Glutamatergic neuron (in vitro differentiated cells): Measurements from ENCODE around the gene PHLPP2. TPM values are rescaled to one million over a fixed set of nuclear protein-coding genes. Genes with fewer than 3 reads are reported as not detected.

Experiments
- DNase-seq: peaks from one replicate; pipeline ENCODE4 v3.0.0; 2022
- H3K27ac Mint-ChIP-seq: one replicate; pipeline ENCODE4 v1.8.0; 2020; ENCODE audit warnings: mild to moderate bottlenecking, mixed read lengths, inconsistent platforms; ENCODE audit not compliant: unreplicated experiment
- H3K27me3 Mint-ChIP-seq: one replicate; pipeline ENCODE4 v1.8.0; 2020; ENCODE audit warnings: mild to moderate bottlenecking, moderate library complexity, mixed read lengths, inconsistent platforms; ENCODE audit not compliant: unreplicated experiment
- H3K36me3 Mint-ChIP-seq: one replicate; pipeline ENCODE4 v1.8.0; 2020; ENCODE audit warnings: mild to moderate bottlenecking, mixed read lengths, inconsistent platforms; ENCODE audit not compliant: unreplicated experiment
- H3K4me1 Mint-ChIP-seq: one replicate; pipeline ENCODE4 v1.8.0; 2020; ENCODE audit warnings: mild to moderate bottlenecking, low read depth, mixed read lengths, inconsistent platforms; ENCODE audit not compliant: unreplicated experiment
- H3K4me3 Mint-ChIP-seq: one replicate; pipeline ENCODE4 v1.8.0; 2020; ENCODE audit warnings: mild to moderate bottlenecking, mixed read lengths, inconsistent platforms; ENCODE audit not compliant: unreplicated experiment
- H3K9me3 Mint-ChIP-seq: one replicate; pipeline ENCODE4 v1.8.0; 2020; ENCODE audit warnings: mild to moderate bottlenecking, moderate library complexity, mixed read lengths, inconsistent platforms; ENCODE audit not compliant: unreplicated experiment
- total RNA-seq: library from RNA; stranded (reverse); fragmentation: NEBNext Ultra II Directional; extraction: Animal tissue kit (Norgen Biotek cat#: 25700); gene quantifications from one replicate; pipeline ENCODE4 v1.2.1, GENCODE V29; 2021; ENCODE audit not compliant: unreplicated experiment
- TF ChIP-seq, protein P1 (sequence below): fragments of 200-600 bp; sonication (generic); IDR thresholded peaks from one replicate; pipeline ENCODE4 v1.5.0; 2021; ENCODE audit not compliant: partially characterized antibody, unreplicated experiment

The PHLPP2 gene
- total RNA-seq, 1 donor from 2014 or later: 8.1 TPM

GRCh38 chr16:71707199-71707598 lies 17.3 kb downstream of the PHLPP2 start:
- H3K27me3 Mint-ChIP-seq: no peaks in the 10 kb centered on the region
- no peaks in the 10 kb centered on the region for H3K9me3 Mint-ChIP-seq
- no peaks in the 10 kb centered on the region for H3K36me3 Mint-ChIP-seq
- TF ChIP-seq, protein P1, sequence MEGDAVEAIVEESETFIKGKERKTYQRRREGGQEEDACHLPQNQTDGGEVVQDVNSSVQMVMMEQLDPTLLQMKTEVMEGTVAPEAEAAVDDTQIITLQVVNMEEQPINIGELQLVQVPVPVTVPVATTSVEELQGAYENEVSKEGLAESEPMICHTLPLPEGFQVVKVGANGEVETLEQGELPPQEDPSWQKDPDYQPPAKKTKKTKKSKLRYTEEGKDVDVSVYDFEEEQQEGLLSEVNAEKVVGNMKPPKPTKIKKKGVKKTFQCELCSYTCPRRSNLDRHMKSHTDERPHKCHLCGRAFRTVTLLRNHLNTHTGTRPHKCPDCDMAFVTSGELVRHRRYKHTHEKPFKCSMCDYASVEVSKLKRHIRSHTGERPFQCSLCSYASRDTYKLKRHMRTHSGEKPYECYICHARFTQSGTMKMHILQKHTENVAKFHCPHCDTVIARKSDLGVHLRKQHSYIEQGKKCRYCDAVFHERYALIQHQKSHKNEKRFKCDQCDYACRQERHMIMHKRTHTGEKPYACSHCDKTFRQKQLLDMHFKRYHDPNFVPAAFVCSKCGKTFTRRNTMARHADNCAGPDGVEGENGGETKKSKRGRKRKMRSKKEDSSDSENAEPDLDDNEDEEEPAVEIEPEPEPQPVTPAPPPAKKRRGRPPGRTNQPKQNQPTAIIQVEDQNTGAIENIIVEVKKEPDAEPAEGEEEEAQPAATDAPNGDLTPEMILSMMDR: no peak
- no peak overlapping the region for H3K4me3 Mint-ChIP-seq
- H3K4me1 Mint-ChIP-seq: peaks cover 15% of the 10 kb centered on the region
- no peak for DNase-seq
- H3K27ac Mint-ChIP-seq: no peak overlapping the region

GRCh38 chr16:71706046-71706445 lies 18.5 kb downstream of the PHLPP2 start:
- H3K9me3 Mint-ChIP-seq: no peaks in the 10 kb centered on the region
- DNase-seq: no peak
- TF ChIP-seq, protein P1: no peak
- no peaks in the 10 kb centered on the region for H3K27me3 Mint-ChIP-seq
- no peak overlapping the region for H3K27ac Mint-ChIP-seq
- H3K4me3 Mint-ChIP-seq: no peak overlapping the region
- peaks cover 15% of the 10 kb centered on the region for H3K4me1 Mint-ChIP-seq
- H3K36me3 Mint-ChIP-seq: no peaks in the 10 kb centered on the region

DNA sequence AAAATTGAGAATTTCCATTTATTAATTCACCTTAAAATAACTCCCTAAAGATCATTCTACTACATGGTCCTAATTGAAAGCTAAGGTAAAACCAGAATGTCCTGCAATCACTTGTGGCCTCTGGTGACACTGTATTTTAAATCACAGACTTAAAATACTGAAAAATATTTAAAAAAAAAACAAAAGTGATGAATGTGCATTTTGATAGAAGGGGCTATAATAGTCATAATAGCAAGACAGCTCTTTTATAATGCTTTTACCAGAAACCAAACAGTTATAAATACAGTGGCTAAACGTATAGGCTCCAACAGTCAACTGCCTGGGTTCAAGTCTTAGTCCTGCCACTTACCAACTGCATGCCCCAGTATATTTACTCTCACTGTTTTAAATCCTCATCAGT lies 21.2 kb downstream of the PHLPP2 start:
- Mint-ChIP-seq H3K36me3 (no peaks in the 10 kb centered on the region), H3K9me3 (no peaks in the 10 kb centered on the region), H3K4me3 (no peak overlapping the region), H3K27me3 (no peaks in the 10 kb centered on the region), H3K27ac (no peak overlapping the region), H3K4me1 (peaks cover 14% of the 10 kb centered on the region)
- TF ChIP-seq, protein P1: no peak
- no peak for DNase-seq

- no peak overlapping the region for H3K4me3 Mint-ChIP-seq
- TF ChIP-seq, protein P1: no peak
- no peak overlapping the region for H3K27ac Mint-ChIP-seq
- no peak for DNase-seq
- H3K4me1 Mint-ChIP-seq: peaks cover 5% of the 10 kb centered on the region
- no peaks in the 10 kb centered on the region for H3K27me3 Mint-ChIP-seq
- H3K36me3 Mint-ChIP-seq: no peaks in the 10 kb centered on the region
- no peaks in the 10 kb centered on the region for H3K9me3 Mint-ChIP-seq
Observed at GRCh38 chr16:71700831-71701230, 23.7 kb downstream of the PHLPP2 start.

DNA sequence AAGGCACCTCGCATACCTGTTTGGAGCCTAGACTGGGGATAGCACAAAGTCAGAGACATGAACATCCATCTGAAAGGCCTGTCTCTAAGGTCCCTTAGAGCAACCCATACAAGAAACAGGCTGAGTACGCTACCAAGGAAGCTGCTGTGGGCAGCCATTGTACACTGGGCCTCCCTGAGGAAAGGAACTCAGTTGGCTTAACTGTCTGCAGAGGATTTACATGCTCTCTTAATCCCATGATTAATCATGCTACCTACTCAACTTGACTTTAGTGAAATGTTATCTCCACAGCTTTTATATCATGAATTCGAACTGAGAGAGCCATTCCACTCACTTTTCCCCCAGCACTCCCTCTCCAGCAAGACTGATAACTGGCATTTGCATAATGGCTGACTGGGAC lies 26.0 kb downstream of the PHLPP2 start:
- TF ChIP-seq, protein P1: no peak
- Mint-ChIP-seq H3K27me3 (no peaks in the 10 kb centered on the region), H3K27ac (no peak overlapping the region), H3K9me3 (no peaks in the 10 kb centered on the region), H3K4me1 (no peaks in the 10 kb centered on the region), H3K36me3 (no peaks in the 10 kb centered on the region), H3K4me3 (no peak overlapping the region)
- no peak for DNase-seq
